Measurements from ENCODE around the gene TREML1.

GRCh38 chr6:41181566-41181965 lies 27.4 kb upstream of the TREML1 start:
- TF ChIP-seq POLR2AphosphoS5 (IDR thresholded peaks at IDR 0.05; ENCODE audit: low read depth, low read length) (no peak), POLR2A (IDR thresholded peaks at IDR 0.05; ENCODE audit: low read depth, low read length) (no peak), TAF1 (IDR thresholded peaks at IDR 0.05; ENCODE audit: borderline replicate concordance, low read depth, low read length) (no peak)

Data from GM12892 (cell line).